NOMO-1 (cell line): Measurements from ENCODE around the gene ZNF410.
A peak's percentile ranks its signal among the peaks of the same experiment; 100 is the strongest.
"Not testable (repeated sequence)": the region's sequence is repeated elsewhere in the genome, so short reads cannot be mapped to it uniquely, and the experiment has no call there.

Experiments
- DNase-seq, 2 experiments: peaks; one replicate each; lab custom pipeline; 2025; ENCODE audit not compliant: unreplicated experiment in 2 of 2; lab: John Stamatoyannopoulos, UW

ZNF410 gene

GRCh38 chr14:73884438-73885190 is 2.0 kb upstream of the ZNF410 start:
- no peak for DNase-seq

- peak in 1 of 2 experiments; percentile 32 for DNase-seq
Measured at GRCh38 chr14:73887318-73887616, 608 bp downstream of the ZNF410 start.

GRCh38 chr14:73887694-73888459 is 1.2 kb downstream of the ZNF410 start:
- peak in 1 of 2 experiments; percentile 19 for DNase-seq

GRCh38 chr14:73888460-73888725 is 1.7 kb downstream of the ZNF410 start:
- DNase-seq, result peak; percentile 5 to 39

- no peak for DNase-seq
Measured at GRCh38 chr14:73888971-73889370, 2.3 kb downstream of the ZNF410 start.

GRCh38 chr14:73889376-73889775 is 2.7 kb downstream of the ZNF410 start:
- DNase-seq, result no peak

- DNase-seq, result not testable (repeated sequence)
Measured at GRCh38 chr14:73894180-73894687, 7.6 kb downstream of the ZNF410 start.

- DNase-seq, result no peak
Measured at GRCh38 chr14:73895939-73896338, 9.3 kb downstream of the ZNF410 start.

GRCh38 chr14:73896521-73896920 is 9.9 kb downstream of the ZNF410 start:
- no peak for DNase-seq

- no peak for DNase-seq
Measured at GRCh38 chr14:73903028-73903427, 16.4 kb downstream of the ZNF410 start.

GRCh38 chr14:73909681-73910080 is 23.0 kb downstream of the ZNF410 start:
- no peak for DNase-seq

GRCh38 chr14:73913256-73913655 is 26.6 kb downstream of the ZNF410 start:
- no peak for DNase-seq

- no peak for DNase-seq
Measured at GRCh38 chr14:73916324-73916723, 29.7 kb downstream of the ZNF410 start.

- DNase-seq, result not testable (repeated sequence)
Measured at GRCh38 chr14:73919457-73919856, 32.8 kb downstream of the ZNF410 start.

- no peak for DNase-seq
Measured at GRCh38 chr14:73924337-73924736, 37.7 kb downstream of the ZNF410 start.

- DNase-seq, result no peak
Measured at GRCh38 chr14:73935666-73936065, 49.0 kb downstream of the ZNF410 start.

GRCh38 chr14:73936548-73936947 is 49.9 kb downstream of the ZNF410 start:
- DNase-seq, result no peak

GRCh38 chr14:73937012-73937411 is 50.4 kb downstream of the ZNF410 start:
- no peak for DNase-seq

GRCh38 chr14:73942180-73942579 is 55.5 kb downstream of the ZNF410 start:
- no peak for DNase-seq

- peak; percentile 72 to 85 for DNase-seq
Measured at GRCh38 chr14:73943083-73943482, 56.4 kb downstream of the ZNF410 start.

- DNase-seq, result no peak
Measured at GRCh38 chr14:73944432-73945158, 57.9 kb downstream of the ZNF410 start.
